SK-N-SH treated with all-trans-retinoic acid at 6 μM for 48 hours (cell line): ENCODE results near the gene CACNA1I.

Source experiments
- ARNTL ChIP-seq: fragments of 450-650 bp; formaldehyde crosslinking; IDR thresholded peaks from 2 replicates; pipeline ENCODE4 v1.5.0; 2020; ENCODE audit warnings: low read depth, mild to moderate bottlenecking, moderate library complexity, borderline replicate concordance
- ISL1 ChIP-seq: fragments of 250-450 bp; sonication (Bioruptor Pico); IDR thresholded peaks from 2 replicates; pipeline ENCODE4 v2.1.2; 2022; ENCODE audit warnings: mild to moderate bottlenecking, moderate library complexity
- PPARA ChIP-seq: fragments of 250-450 bp; sonication (Bioruptor Pico); IDR thresholded peaks from 2 replicates; pipeline ENCODE4 v1.5.0; 2020; ENCODE audit warnings: mild to moderate bottlenecking, borderline replicate concordance
- RARB ChIP-seq: fragments of 250-450 bp; sonication (Bioruptor Pico); IDR thresholded peaks from 2 replicates; pipeline ENCODE4 v1.8.0; 2021; ENCODE audit warnings: mild to moderate bottlenecking, moderate library complexity
- SNAI2 ChIP-seq: fragments of 250-450 bp; sonication (Bioruptor Pico); IDR thresholded peaks from 2 replicates; pipeline ENCODE4 v1.5.0; 2020; ENCODE audit warnings: mild to moderate bottlenecking, moderate library complexity
- TCF4 ChIP-seq: fragments of 250-450 bp; sonication (Bioruptor Pico); IDR thresholded peaks from 2 replicates; pipeline ENCODE4 v1.8.0; 2021; ENCODE audit warnings: mild to moderate bottlenecking, moderate library complexity, borderline replicate concordance
- TOX ChIP-seq: fragments of 250-450 bp; sonication (Bioruptor Pico); IDR thresholded peaks from 2 replicates; pipeline ENCODE4 v1.8.0; 2021; ENCODE audit warnings: mild to moderate bottlenecking, moderate library complexity, borderline replicate concordance
- ZC3H10 ChIP-seq: fragments of 250-450 bp; sonication (Bioruptor Pico); IDR thresholded peaks from 2 replicates; pipeline ENCODE4 v1.5.1; 2021; ENCODE audit warnings: mild to moderate bottlenecking, moderate library complexity
- ZFP3 ChIP-seq: fragments of 250-450 bp; sonication (Bioruptor Pico); IDR thresholded peaks from 2 replicates; pipeline ENCODE4 v1.5.0; 2020; ENCODE audit warnings: mild to moderate bottlenecking, moderate library complexity
- ZFP30 ChIP-seq: fragments of 450-650 bp; formaldehyde crosslinking; IDR thresholded peaks from 2 replicates; pipeline ENCODE4 v1.5.0; 2022; ENCODE audit warnings: mild to moderate bottlenecking, moderate library complexity
- ZNF8 ChIP-seq: fragments of 450-650 bp; formaldehyde crosslinking; IDR thresholded peaks from 2 replicates; pipeline ENCODE4 v1.5.0; 2020; ENCODE audit warnings: mild to moderate bottlenecking, moderate library complexity
- TF ChIP-seq, protein P1 (sequence below): fragments of 250-450 bp; sonication (Bioruptor Pico); IDR thresholded peaks from 2 replicates; pipeline ENCODE4 v1.8.0; 2020; ENCODE audit warnings: mild to moderate bottlenecking, moderate library complexity, borderline replicate concordance
- TF ChIP-seq, protein P2 (sequence below): fragments of 250-450 bp; sonication (Bioruptor Pico); IDR thresholded peaks from 2 replicates; pipeline ENCODE4 v1.5.1; 2020; ENCODE audit warnings: low read depth, mild to moderate bottlenecking, moderate library complexity
- TF ChIP-seq, protein P3 (sequence below): fragments of 250-450 bp; sonication (Bioruptor Pico); IDR thresholded peaks from 2 replicates; pipeline ENCODE4 v1.8.0; 2021; ENCODE audit warnings: low read depth, mild to moderate bottlenecking, moderate library complexity, borderline replicate concordance

DNA sequence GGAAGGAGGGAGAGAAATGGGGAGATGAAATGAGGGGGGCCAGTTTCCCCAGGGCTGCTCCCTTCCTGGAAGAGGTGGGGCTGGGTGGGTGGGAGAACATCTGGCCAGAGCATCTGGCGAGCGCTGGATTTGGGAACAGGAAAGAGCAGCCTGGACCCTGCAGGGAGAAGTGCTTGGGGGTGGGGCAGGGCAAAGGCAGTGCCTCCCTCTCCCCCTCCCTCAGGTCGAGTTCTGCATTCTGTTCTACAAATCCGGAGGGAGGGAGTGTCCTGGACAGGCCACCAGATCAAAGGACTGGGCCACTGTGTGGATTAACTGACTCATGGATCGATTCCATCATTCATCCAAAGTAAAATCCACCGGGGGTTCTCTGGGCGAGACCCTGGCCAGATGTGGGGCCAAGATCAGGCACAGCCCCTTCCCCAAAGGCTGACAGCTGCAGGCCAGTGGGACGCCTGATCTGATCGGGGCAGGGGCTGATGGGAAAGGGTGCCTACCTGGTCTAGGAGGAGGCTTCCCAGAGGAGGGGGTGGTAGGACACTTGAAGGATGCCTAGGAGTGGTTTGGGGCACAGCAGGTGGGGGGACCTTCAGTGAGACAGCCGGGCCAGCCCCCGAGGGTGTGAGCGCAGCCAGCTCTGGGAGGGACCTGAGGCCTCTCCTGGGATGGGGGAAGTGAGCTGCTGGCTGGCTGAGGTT, 57.5 kb downstream of the CACNA1I start:
- TF ChIP-seq TOX (CRISPR knock-in tag): no peak
- no peak for TF ChIP-seq ZC3H10 (CRISPR knock-in tag)
- TF ChIP-seq, protein P1, sequence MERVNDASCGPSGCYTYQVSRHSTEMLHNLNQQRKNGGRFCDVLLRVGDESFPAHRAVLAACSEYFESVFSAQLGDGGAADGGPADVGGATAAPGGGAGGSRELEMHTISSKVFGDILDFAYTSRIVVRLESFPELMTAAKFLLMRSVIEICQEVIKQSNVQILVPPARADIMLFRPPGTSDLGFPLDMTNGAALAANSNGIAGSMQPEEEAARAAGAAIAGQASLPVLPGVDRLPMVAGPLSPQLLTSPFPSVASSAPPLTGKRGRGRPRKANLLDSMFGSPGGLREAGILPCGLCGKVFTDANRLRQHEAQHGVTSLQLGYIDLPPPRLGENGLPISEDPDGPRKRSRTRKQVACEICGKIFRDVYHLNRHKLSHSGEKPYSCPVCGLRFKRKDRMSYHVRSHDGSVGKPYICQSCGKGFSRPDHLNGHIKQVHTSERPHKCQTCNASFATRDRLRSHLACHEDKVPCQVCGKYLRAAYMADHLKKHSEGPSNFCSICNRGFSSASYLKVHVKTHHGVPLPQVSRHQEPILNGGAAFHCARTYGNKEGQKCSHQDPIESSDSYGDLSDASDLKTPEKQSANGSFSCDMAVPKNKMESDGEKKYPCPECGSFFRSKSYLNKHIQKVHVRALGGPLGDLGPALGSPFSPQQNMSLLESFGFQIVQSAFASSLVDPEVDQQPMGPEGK (CRISPR knock-in tag): no peak
- TF ChIP-seq TCF4 (CRISPR knock-in tag): no peak
- no peak for TF ChIP-seq ZFP30
- TF ChIP-seq RARB (CRISPR knock-in tag): no peak
- TF ChIP-seq, protein P2, sequence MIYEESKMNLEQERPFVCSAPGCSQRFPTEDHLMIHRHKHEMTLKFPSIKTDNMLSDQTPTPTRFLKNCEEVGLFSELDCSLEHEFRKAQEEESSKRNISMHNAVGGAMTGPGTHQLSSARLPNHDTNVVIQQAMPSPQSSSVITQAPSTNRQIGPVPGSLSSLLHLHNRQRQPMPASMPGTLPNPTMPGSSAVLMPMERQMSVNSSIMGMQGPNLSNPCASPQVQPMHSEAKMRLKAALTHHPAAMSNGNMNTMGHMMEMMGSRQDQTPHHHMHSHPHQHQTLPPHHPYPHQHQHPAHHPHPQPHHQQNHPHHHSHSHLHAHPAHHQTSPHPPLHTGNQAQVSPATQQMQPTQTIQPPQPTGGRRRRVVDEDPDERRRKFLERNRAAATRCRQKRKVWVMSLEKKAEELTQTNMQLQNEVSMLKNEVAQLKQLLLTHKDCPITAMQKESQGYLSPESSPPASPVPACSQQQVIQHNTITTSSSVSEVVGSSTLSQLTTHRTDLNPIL (CRISPR knock-in tag): no peak
- TF ChIP-seq, protein P3, sequence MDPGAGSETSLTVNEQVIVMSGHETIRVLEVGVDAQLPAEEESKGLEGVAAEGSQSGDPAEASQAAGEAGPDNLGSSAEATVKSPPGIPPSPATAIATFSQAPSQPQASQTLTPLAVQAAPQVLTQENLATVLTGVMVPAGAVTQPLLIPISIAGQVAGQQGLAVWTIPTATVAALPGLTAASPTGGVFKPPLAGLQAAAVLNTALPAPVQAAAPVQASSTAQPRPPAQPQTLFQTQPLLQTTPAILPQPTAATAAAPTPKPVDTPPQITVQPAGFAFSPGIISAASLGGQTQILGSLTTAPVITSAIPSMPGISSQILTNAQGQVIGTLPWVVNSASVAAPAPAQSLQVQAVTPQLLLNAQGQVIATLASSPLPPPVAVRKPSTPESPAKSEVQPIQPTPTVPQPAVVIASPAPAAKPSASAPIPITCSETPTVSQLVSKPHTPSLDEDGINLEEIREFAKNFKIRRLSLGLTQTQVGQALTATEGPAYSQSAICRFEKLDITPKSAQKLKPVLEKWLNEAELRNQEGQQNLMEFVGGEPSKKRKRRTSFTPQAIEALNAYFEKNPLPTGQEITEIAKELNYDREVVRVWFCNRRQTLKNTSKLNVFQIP (CRISPR knock-in tag): no peak
- no peak for TF ChIP-seq ISL1 (CRISPR knock-in tag)
- no peak for TF ChIP-seq PPARA
- TF ChIP-seq ZNF8 (CRISPR knock-in tag): no peak
- no peak for TF ChIP-seq ARNTL (CRISPR knock-in tag)
- no peak for TF ChIP-seq ZFP3 (CRISPR knock-in tag)
- TF ChIP-seq SNAI2: no peak
